SW480 (cell line): ENCODE results near the gene BIRC6.
"Not testable (repeated sequence)": the region's sequence is repeated elsewhere in the genome, so short reads cannot be mapped to it uniquely, and the experiment has no call there.

Source experiments
- DNase-seq: peaks from one replicate; pipeline ENCODE4 v3.0.0-alpha.2; 2016; ENCODE audit warnings: low spot score

Gene BIRC6, protein sequence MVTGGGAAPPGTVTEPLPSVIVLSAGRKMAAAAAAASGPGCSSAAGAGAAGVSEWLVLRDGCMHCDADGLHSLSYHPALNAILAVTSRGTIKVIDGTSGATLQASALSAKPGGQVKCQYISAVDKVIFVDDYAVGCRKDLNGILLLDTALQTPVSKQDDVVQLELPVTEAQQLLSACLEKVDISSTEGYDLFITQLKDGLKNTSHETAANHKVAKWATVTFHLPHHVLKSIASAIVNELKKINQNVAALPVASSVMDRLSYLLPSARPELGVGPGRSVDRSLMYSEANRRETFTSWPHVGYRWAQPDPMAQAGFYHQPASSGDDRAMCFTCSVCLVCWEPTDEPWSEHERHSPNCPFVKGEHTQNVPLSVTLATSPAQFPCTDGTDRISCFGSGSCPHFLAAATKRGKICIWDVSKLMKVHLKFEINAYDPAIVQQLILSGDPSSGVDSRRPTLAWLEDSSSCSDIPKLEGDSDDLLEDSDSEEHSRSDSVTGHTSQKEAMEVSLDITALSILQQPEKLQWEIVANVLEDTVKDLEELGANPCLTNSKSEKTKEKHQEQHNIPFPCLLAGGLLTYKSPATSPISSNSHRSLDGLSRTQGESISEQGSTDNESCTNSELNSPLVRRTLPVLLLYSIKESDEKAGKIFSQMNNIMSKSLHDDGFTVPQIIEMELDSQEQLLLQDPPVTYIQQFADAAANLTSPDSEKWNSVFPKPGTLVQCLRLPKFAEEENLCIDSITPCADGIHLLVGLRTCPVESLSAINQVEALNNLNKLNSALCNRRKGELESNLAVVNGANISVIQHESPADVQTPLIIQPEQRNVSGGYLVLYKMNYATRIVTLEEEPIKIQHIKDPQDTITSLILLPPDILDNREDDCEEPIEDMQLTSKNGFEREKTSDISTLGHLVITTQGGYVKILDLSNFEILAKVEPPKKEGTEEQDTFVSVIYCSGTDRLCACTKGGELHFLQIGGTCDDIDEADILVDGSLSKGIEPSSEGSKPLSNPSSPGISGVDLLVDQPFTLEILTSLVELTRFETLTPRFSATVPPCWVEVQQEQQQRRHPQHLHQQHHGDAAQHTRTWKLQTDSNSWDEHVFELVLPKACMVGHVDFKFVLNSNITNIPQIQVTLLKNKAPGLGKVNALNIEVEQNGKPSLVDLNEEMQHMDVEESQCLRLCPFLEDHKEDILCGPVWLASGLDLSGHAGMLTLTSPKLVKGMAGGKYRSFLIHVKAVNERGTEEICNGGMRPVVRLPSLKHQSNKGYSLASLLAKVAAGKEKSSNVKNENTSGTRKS (N-terminal part only)

DNA sequence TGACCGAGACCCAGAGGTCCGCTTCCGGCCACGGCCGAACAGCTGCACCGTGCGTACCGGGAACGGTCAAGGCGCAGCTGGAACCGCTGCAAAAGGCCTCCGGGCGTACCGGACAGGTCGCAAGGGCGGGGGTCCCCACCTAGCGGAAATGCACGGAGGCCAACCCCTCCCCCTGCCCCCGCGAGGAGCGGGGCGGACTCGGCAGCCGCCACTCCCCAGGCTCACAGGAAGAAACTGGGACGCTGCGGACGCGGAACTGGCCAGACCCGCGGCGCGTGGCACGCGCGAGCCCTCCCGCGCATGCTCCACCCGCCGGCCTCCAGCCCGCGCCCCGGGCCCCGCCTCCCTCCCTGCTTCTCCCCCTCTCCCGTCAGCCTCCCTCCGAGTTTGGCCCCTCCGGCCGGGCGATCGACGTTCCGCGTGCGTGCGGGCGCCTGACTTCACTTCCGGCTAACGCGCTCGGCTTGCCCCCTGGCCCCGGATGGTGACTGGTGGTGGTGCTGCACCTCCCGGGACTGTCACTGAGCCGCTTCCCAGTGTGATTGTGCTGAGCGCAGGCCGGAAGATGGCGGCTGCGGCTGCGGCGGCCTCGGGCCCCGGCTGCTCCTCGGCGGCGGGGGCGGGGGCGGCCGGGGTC, at the start of gene BIRC6:
Gene BIRC6 (plus strand): TSS at position 343 of the 637 bp plus-strand sequence. CDS start 139 bp downstream, at position 482.
- DNase-seq, result peak; percentile 98

DNA sequence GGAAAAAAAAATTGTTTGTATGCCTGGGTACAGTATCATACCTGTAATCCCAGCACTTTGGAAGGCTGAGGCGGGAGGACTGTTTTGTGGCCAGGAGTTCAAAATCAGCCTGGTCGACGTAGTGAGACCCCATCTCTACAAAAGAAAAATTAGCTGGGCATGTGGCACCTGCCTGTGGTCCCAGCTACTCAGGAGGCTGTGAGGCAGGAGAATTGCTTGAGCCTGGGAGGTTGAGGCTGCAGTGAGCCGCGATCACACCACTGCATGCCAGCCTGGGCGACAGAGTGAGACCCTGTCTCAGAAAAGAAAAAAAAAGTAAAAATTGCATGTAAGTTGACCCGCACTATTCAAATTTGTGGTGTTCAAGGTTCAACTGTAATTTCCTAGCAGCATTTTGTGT, 46.2 kb upstream of the BIRC6 start:
- no peak for DNase-seq

DNA sequence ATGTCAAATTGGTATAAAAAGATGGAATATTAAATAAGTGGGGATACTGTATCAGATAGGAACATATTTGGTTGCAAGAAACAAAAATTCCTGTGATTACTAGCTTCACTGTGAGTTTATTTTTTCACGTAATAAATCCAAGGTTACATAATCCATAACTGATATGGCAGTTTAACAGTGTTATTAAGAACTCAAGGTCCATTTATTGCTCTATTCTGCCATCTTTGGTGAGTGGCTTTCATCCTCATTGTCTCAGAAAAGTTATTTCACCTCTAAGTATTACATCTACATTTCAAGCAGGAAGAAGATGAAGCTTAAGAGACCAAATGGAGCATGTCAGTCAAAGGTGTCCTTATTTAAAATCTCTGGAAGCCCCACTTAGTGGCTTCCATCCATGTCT, 41.9 kb upstream of the BIRC6 start:
- no peak for DNase-seq

DNA sequence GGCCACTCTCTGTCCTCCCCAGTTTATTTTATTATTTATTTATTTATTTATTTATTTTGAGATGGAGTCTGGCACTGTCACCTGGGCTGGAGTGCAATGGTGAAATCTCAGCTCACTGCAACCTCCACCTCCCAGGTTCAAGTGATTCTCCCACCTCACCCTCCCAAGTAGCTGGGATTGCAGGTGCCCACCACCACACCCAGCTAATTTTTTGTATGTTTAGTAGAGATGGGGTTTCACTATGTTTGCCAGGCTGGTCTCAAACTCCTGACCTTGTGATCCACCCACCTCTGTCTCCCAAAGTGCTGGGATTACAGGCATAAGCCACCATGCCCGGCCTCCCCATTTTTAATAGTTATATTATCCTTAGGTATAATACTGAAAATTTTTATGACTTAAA, 28.1 kb upstream of the BIRC6 start:
- not testable (repeated sequence) for DNase-seq

DNA sequence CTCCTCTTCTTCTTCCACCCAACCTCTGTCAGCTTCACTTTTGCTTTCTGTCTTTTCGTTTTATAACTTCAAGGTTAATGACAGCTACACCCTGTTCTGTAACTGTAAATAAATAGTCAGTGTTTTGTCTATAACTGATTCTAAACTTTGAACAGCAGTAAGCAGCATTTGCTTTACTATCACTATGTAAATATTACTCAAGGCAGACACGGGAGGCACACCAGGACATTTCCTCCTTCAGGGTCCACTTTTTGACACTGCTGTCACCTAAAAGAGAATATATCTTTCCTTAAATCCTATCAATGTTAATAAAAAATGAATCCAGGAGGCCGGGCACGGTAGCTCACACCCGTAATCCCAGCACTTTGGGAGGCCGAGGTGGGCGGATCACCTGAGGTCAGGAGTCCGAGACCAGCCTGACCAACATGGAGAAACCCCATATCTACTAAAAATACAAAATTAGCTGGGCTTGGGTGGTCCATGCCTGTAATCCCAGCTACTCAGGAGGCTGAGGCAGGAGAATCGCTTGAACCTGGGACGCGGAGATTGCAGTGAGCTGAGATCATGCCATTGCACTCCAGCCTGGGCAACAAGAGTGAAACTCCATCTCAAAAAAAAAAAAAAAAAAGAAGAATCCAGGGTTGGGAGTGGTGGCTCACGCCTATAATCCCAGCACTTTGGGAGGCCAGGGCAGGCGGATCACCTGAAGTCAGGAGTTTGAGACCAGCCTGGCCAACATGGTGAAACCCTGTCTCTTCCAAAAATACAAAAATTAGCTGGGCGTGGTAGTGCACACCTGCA, 27.4 kb upstream of the BIRC6 start:
- not testable (repeated sequence) for DNase-seq

DNA sequence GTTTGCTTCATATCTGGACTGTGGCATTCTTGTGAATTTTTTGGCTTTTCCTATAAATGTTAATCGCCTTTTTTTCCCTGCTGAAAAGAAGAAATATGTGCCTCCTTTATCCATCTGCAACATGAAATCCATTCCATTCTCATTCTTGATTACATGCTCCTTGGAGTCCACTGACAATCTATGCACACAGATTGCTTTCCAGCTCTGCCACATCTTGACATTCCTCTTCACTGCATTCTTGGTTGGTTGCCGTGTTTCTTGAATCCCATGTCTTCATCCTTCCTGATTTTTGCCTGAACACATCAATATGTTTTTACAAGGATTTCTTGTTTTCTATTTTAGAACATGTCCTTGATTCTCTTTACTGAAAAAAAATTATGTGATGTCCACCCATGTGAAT, 26.7 kb upstream of the BIRC6 start:
- no peak for DNase-seq

DNA sequence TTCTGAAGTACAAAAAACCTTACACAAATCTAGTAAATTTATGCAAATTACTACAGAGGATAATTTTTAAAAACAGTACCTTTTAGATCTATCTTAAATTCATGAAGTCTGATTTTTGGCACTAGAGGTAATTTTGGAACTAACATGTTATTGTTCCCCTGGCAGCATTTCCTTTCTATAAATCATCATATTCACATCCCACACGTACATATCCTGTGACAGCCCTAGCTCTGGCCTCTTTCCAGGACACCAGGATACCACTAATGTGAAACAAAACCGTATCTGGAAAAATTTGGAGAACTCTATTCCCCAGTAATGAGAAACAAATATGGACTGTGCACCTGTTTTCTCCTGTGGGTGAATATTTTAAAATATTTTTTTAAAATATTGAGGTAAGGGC, 14.0 kb upstream of the BIRC6 start:
- DNase-seq, result no peak

DNA sequence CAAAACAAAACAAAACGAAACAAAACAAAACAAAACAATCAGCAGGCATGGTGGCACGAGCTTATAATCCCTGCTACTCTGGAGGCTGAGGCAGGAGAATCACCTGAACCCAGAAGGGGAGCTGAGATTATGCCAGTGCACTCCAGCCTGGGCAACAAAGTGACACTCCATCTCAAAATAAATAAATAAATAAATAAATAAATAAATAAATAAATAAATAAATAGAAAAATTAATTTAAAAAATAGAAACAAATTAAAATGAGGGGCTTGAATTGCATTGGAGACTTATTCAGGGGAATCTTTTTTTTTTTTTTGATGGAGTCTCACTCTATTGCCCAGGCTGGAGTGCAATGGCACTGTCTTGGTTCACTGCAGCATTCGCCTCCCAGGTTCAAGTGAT, 6.0 kb upstream of the BIRC6 start:
- not testable (repeated sequence) for DNase-seq

DNA sequence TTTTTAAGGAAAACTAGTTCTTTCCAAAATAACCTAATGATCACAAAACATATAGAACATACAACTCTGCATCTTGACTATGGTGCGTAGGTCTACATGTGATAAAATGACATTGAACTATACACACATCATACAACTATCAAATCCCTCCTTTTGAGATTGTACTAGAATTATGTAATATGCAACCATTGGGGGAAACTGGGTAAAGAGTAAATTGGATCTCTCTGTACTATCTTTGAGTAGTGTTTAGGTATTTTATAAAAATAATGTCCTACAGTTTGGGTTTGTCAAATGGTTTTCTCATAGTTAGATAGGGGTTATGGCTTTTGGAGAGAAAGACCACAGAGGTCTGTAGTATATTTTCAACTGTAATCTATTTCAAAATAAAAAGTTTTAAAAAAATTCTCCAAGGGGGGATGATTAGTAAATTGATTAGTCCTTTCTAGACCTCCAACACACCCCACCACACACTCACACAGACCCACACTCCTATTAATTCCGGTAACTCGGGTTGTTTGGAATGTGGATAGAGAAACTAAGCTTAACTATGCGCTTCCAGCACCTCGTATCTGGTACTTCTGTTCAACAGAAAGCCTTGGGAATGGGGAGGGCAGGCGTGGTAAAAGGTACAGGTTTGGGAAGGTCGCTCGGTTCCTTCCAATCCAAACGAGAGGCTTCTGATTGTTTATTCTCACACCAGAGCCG, 695 bp upstream of the BIRC6 start:
- peak; percentile 70 for DNase-seq

DNA sequence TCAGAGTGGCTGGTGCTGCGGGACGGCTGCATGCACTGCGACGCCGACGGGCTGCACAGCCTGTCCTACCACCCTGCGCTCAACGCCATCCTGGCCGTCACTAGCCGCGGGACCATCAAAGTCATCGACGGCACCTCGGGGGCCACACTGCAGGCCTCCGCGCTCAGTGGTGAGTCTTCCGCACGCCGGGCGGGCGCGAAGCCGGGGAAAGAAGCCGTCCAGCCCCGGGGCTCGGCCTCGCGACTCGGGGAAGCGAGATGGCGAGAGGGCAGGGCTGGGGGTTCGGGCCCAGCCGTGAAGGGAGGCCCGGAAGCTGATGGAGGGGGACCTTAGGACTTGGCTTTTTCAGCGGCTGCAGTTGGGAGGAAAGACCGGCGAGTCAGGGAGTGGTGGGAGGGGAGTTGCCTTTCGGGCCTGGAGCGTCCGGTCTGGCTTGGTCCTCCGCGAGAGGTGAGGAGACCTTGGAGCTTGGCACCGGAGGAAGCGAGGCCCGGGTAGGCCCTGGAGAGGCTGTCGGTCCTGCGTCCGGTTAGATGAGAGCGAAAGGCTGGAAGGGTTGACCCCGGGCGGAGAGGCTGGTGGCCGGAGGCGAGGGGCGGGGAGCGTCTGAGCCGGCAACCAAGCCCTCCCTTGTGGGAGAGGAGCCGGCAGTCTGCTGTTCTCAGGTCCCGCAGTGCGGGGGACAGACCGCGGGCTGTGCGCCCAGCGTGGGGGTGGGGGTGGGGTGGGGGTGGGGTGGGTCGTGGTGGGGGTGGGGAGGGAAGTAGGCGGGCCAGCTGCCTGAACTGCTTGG, 691 bp downstream of the BIRC6 start:
- DNase-seq, result peak; percentile 33

DNA sequence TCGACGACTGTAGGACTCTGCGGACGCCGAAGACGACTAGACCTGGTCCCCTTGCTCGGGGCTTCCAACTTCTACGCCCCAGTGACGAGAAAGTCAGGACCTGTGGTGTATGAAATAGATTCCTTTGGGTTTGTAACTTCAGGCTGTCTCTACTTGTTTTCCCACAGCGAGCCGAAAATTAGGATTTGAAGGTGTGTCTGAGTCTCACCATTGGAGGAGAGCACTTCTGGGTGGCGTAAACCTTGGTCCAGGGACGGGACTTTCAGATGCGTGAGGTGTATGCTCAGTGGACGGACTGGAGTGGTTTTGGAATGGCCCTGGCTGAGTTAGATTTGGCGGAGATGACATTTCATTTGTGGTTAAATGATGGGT, 1.3 kb downstream of the BIRC6 start:
- peak; percentile 38 for DNase-seq

DNA sequence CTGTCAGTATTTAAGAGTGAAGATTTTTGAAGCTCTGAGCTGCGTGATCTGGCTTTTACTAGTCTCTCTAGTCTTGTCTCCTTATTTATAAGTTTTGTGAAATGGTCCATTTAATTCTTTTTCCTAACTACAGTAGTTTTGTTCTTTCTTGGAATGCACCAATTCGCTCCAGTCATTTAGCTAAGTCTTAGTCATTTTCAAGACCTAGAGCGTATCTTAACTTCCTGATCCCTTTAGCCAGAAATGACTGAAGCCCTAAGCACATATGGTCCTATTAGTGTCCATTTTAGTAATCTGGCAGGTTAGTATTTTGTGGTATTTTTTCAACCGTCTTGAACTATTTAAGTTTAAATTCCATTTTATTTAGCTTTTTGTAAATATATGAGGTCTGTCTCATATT, 3.6 kb downstream of the BIRC6 start:
- no peak for DNase-seq

DNA sequence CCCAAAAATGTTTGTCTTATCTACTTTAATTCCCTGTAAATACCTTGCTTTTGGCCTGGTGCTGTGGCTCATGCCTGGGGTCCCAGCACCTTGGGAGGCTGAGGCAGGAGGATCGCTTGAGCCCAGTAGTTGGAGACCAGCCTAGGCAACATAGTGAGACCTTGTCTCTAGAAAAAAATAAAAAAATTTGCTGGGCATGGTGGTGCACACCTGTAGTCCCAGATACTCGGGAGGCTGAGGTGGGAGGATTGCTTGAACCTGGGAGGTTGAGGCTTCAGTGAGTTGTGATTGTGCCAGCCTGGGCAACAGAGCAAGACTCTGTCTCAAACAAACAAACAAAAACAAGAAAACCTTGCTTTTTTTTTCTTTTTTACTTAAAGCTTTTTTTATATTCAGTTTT, 6.2 kb downstream of the BIRC6 start:
- DNase-seq, result not testable (repeated sequence)

DNA sequence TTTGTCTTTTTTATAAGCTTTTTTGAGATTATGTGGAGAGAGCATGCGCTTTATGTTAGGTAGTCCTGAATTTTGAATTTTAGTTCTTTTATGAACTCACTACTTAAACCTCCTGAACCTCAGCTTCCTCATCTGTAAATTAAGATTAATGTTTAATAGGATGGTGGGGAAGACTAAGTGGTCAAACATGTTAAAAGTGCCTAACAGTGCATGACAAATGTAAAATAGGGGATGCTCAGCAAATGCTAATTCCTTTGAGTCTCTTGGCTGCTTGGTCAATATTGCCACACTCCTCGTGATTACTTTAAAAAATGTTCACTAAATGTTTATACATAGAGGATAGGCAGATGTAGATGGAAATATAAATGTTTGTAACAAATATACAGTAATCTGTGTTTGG, 6.8 kb downstream of the BIRC6 start:
- no peak for DNase-seq

DNA sequence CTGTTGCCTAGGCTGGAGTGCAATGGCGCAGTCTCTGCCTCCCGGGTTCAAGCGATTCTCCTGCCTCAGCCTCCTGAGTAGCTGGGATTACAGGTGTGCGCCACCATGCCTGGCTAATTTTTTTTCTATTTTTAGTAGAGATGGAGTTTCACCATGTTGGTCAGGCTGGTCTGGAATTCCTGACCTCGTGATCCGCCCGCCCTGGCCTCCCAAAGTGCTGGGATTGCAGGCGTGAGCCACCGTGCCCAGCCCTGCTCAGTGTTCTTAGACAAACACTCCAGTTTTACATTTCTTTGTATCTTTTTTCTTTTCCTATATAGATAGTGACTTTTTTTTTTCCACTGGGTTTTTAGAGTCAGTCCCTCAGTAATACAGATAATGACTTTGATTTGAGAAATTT, 7.5 kb downstream of the BIRC6 start:
- not testable (repeated sequence) for DNase-seq

DNA sequence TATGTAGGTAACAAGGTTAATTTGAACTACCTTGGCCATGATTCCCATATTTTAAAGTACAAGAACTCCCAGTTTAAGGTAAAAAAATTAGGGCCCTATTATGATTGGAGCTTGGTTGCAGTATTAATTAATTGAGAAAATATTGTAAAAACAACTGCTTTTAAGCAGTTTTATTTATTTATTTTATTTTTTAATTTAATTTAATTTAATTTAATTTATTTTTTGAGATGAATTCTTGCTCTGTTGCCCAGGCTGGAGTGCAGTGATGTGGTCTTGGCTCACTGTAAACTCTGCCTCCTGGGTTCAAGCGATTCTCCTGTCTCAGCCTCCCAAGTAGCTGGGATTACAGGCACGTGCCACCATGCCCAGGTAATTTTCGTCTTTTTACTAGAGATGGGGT, 8.9 kb downstream of the BIRC6 start:
- not testable (repeated sequence) for DNase-seq

DNA sequence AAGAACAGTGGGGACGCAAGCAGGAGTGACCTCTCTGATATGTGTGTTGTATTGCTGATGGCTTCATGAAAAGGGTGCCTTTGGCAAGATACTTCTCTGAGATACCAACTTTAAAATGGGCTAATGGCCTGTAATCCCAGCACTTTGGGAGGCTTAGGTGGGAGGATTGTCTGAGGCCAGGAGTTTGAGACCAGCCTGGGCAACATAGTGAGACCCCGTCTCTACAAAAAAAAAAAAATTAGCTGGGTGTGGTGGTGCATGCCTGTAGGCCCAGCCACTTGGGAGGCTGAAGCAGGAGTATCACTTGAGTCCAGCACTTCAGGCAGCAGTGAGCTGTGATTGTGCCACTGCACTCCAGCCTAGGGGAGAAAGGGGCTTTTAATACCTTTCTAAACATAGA, 9.8 kb downstream of the BIRC6 start:
- no peak for DNase-seq

DNA sequence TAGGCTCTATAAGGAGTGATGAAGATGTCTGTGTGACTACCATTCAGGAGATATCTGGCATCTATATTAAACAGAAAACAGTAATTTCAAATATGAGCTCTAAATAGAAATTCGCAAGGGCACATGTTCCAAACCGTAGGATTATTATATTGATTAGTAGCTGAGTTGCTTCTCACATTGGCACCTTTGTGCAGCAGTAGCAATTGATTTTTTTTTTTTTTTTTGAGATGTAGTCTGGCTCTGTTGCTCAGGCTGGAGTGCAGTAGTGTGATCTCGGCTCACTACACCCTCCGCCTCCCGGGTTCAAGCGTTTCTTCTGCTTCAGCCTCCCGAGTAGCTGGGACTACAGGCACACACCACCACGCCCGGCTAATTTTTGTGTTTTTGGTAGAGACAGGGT, 12.4 kb downstream of the BIRC6 start:
- no peak for DNase-seq

DNA sequence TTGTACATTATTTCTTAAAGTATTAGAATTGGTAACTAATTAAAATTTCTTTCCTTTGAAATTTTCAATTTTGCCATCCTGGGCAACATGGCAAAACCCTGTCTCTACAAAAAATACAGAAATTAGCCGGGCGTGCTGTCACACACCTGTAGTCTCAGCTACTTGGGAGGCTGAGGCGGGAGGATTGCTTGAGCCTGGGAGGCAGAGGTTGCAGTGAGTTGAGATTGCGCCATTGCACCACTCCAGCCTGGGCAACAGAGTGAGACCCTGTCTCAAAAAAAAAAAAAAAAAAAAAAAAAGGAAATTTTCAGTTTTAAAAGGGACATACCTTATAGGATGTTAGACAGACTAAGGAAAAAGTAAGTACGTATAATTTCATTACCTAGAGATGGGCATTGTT, 14.1 kb downstream of the BIRC6 start:
- DNase-seq, result not testable (repeated sequence)
